SK-N-SH treated with all-trans-retinoic acid at 6 μM for 48 hours (cell line): ENCODE measurements around the gene GTPBP1.

ENCODE experiments used
- ATAC-seq: fragments of 200-7000 bp; cut with Tn5 transposase; 3 replicates; pipeline ENCODE4 v1.9.1; 2020; ENCODE audit warnings: mild to moderate bottlenecking, moderate library complexity
- ARNTL ChIP-seq: fragments of 450-650 bp; formaldehyde crosslinking; IDR thresholded peaks from 2 replicates; pipeline ENCODE4 v1.5.0; 2020; ENCODE audit warnings: low read depth, mild to moderate bottlenecking, moderate library complexity, borderline replicate concordance
- CREB5 ChIP-seq: fragments of 250-450 bp; sonication (Bioruptor Pico); IDR thresholded peaks from 2 replicates; pipeline ENCODE4 v1.5.1; 2020; ENCODE audit warnings: low read depth, mild to moderate bottlenecking, moderate library complexity
- CSDC2 ChIP-seq: fragments of 250-450 bp; sonication (Bioruptor Pico); IDR thresholded peaks from 2 replicates; pipeline ENCODE4 v1.5.0; 2020; ENCODE audit warnings: mild to moderate bottlenecking, moderate library complexity
- ESRRG ChIP-seq: fragments of 250-450 bp; sonication (Bioruptor Pico); IDR thresholded peaks from 2 replicates; pipeline ENCODE4 v1.6.1; 2021; ENCODE audit warnings: mild to moderate bottlenecking
- GLIS3 ChIP-seq: fragments of 250-450 bp; sonication (Bioruptor Pico); IDR thresholded peaks from 2 replicates; pipeline ENCODE4 v1.5.0; 2020; ENCODE audit warnings: mild to moderate bottlenecking, moderate library complexity
- ISL1 ChIP-seq: fragments of 250-450 bp; sonication (Bioruptor Pico); IDR thresholded peaks from 2 replicates; pipeline ENCODE4 v2.1.2; 2022; ENCODE audit warnings: mild to moderate bottlenecking, moderate library complexity
- OSR1 ChIP-seq: fragments of 250-450 bp; sonication (Bioruptor Pico); IDR thresholded peaks from 2 replicates; pipeline ENCODE4 v1.8.0; 2022; ENCODE audit warnings: moderate library complexity, mild to moderate bottlenecking, inconsistent platforms
- PATZ1 ChIP-seq: fragments of 250-450 bp; sonication (Bioruptor Pico); IDR thresholded peaks from 2 replicates; pipeline ENCODE4 v1.8.0; 2020; ENCODE audit warnings: mild to moderate bottlenecking, moderate library complexity, borderline replicate concordance
- POU6F1 ChIP-seq: fragments of 250-450 bp; sonication (Bioruptor Pico); IDR thresholded peaks from 2 replicates; pipeline ENCODE4 v1.8.0; 2021; ENCODE audit warnings: low read depth, mild to moderate bottlenecking, moderate library complexity, borderline replicate concordance
- PPARA ChIP-seq: fragments of 250-450 bp; sonication (Bioruptor Pico); IDR thresholded peaks from 2 replicates; pipeline ENCODE4 v1.5.0; 2020; ENCODE audit warnings: mild to moderate bottlenecking, borderline replicate concordance
- RARB ChIP-seq: fragments of 250-450 bp; sonication (Bioruptor Pico); IDR thresholded peaks from 2 replicates; pipeline ENCODE4 v1.8.0; 2021; ENCODE audit warnings: mild to moderate bottlenecking, moderate library complexity
- SNAI2 ChIP-seq: fragments of 250-450 bp; sonication (Bioruptor Pico); IDR thresholded peaks from 2 replicates; pipeline ENCODE4 v1.5.0; 2020; ENCODE audit warnings: mild to moderate bottlenecking, moderate library complexity
- TCF4 ChIP-seq: fragments of 250-450 bp; sonication (Bioruptor Pico); IDR thresholded peaks from 2 replicates; pipeline ENCODE4 v1.8.0; 2021; ENCODE audit warnings: mild to moderate bottlenecking, moderate library complexity, borderline replicate concordance
- TOX ChIP-seq: fragments of 250-450 bp; sonication (Bioruptor Pico); IDR thresholded peaks from 2 replicates; pipeline ENCODE4 v1.8.0; 2021; ENCODE audit warnings: mild to moderate bottlenecking, moderate library complexity, borderline replicate concordance
- TSHZ2 ChIP-seq: fragments of 250-450 bp; sonication (Bioruptor Pico); IDR thresholded peaks from 2 replicates; pipeline ENCODE4 v1.5.0; 2020; ENCODE audit warnings: mild to moderate bottlenecking, moderate library complexity
- ZFP3 ChIP-seq: fragments of 250-450 bp; sonication (Bioruptor Pico); IDR thresholded peaks from 2 replicates; pipeline ENCODE4 v1.5.0; 2020; ENCODE audit warnings: mild to moderate bottlenecking, moderate library complexity
- ZFP30 ChIP-seq: fragments of 450-650 bp; formaldehyde crosslinking; IDR thresholded peaks from 2 replicates; pipeline ENCODE4 v1.5.0; 2022; ENCODE audit warnings: mild to moderate bottlenecking, moderate library complexity
- ZNF565 ChIP-seq: fragments of 450-650 bp; formaldehyde crosslinking; conservative IDR thresholded peaks from 2 replicates; pipeline ENCODE4 v1.5.0; 2020; ENCODE audit warnings: low read depth, mild to moderate bottlenecking, moderate library complexity
- ZNF70 ChIP-seq: fragments of 450-650 bp; formaldehyde crosslinking; IDR thresholded peaks from 2 replicates; pipeline ENCODE4 v1.5.0; 2020; ENCODE audit warnings: mild to moderate bottlenecking, moderate library complexity
- ZNF8 ChIP-seq: fragments of 450-650 bp; formaldehyde crosslinking; IDR thresholded peaks from 2 replicates; pipeline ENCODE4 v1.5.0; 2020; ENCODE audit warnings: mild to moderate bottlenecking, moderate library complexity

Gene GTPBP1

GRCh38 chr22:38774496-38775166, 68.9 kb downstream of the GTPBP1 start:
- ATAC-seq, result no peak
- TF ChIP-seq ARNTL, result no peak
- no peak for TF ChIP-seq RARB
- TF ChIP-seq TCF4 (CRISPR knock-in tag), result no peak
- TF ChIP-seq SNAI2 (CRISPR knock-in tag), result no peak
- no peak for TF ChIP-seq ISL1 (CRISPR knock-in tag)
- no peak for TF ChIP-seq TOX (CRISPR knock-in tag)
- no peak for TF ChIP-seq ZNF565 (CRISPR knock-in tag)
- TF ChIP-seq OSR1 (CRISPR knock-in tag), result no peak
- TF ChIP-seq CREB5, result no peak
- no peak for TF ChIP-seq PATZ1

- TF ChIP-seq RARB (no peak), TSHZ2 (CRISPR knock-in tag) (no peak), ISL1 (CRISPR knock-in tag) (no peak), ZFP3 (CRISPR knock-in tag) (no peak), CREB5 (no peak), TOX (CRISPR knock-in tag) (no peak), SNAI2 (CRISPR knock-in tag) (no peak), ESRRG (no peak), GLIS3 (CRISPR knock-in tag) (no peak), ARNTL (no peak), TCF4 (CRISPR knock-in tag) (no peak), OSR1 (CRISPR knock-in tag) (no peak), POU6F1 (CRISPR knock-in tag) (no peak)
- no peak for ATAC-seq
Observed at GRCh38 chr22:38775656-38776055, 69.9 kb downstream of the GTPBP1 start.

GRCh38 chr22:38776086-38776485, 70.3 kb downstream of the GTPBP1 start:
- ATAC-seq, result no peak
- no peak for TF ChIP-seq TSHZ2 (CRISPR knock-in tag)
- no peak for TF ChIP-seq ISL1 (CRISPR knock-in tag)
- TF ChIP-seq CSDC2, result no peak
- no peak for TF ChIP-seq PPARA
- no peak for TF ChIP-seq POU6F1 (CRISPR knock-in tag)
- no peak for TF ChIP-seq ZFP30
- no peak for TF ChIP-seq ZNF8 (CRISPR knock-in tag)
- TF ChIP-seq ZNF70 (CRISPR knock-in tag), result no peak
- TF ChIP-seq OSR1 (CRISPR knock-in tag), result no peak
- no peak for TF ChIP-seq TOX (CRISPR knock-in tag)
- no peak for TF ChIP-seq ZNF565 (CRISPR knock-in tag)
- no peak for TF ChIP-seq PATZ1
- TF ChIP-seq ARNTL, result no peak
- no peak for TF ChIP-seq TCF4 (CRISPR knock-in tag)
